NCI-H146 treated with DMSO at 0.1 percent for 48 hours (cell line): Measurements from ENCODE around the gene TOM1L2.
A peak's percentile ranks its signal among the peaks of the same experiment; 100 is the strongest.

ENCODE experiments used
- DNase-seq: peaks from one replicate; lab custom pipeline; 2025; ENCODE audit not compliant: unreplicated experiment; lab: John Stamatoyannopoulos, UW

Gene TOM1L2

GRCh38 chr17:17851103-17852002 lies 120.8 kb downstream of the TOM1L2 start:
- no peak for DNase-seq

DNA sequence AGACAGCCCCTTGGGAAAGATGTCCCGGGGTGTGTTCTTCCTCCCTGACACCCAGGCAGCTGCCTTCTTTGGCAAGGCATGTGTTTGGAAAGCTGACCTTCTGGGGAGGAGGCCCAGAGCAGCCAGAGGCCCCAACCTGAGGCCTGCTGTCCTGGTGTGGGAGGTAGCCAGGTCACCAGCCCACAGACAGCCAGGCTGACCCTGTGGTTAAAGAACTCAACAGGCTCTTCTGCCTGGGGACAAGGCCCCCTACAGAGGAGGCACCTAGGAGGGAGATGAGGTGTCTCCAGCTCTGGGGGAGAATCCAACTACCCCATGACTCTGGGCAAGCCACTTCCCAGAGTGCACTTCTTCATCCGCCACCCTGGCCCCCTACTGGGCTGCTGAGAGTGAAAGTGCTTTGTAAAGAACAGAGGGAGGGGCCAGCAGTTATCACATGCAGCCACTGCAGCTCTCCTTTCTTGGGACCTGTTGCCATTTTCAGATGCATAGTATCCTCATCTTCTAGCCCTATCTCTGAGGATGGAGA lies 122.3 kb downstream of the TOM1L2 start:
- DNase-seq, result no peak

- no peak for DNase-seq
These were observed 122.9 kb downstream of the TOM1L2 start for GRCh38 chr17:17849147-17849820.

GRCh38 chr17:17848311-17849082 lies 123.7 kb downstream of the TOM1L2 start:
- DNase-seq, result no peak

DNA sequence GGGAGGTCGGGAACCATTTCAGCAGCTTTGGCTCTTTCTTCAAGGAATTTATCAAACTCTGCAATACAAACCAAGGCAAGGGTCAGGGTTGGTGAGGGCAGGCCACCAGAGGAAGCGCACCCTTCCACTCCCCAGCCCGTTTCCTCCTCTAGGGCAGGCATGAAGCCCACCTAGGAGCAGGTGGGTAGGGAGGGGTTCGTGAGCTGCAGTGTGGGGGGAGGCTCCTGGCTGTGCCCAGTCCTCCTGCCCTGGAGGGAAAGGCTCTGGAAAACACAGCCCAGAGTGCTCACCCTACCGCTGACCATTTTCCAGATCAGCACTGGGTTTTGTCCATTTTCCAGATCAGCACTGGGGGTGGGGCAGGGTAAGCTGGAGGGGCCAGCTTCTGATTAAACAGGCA lies 124.5 kb downstream of the TOM1L2 start:
- DNase-seq, result no peak

DNA sequence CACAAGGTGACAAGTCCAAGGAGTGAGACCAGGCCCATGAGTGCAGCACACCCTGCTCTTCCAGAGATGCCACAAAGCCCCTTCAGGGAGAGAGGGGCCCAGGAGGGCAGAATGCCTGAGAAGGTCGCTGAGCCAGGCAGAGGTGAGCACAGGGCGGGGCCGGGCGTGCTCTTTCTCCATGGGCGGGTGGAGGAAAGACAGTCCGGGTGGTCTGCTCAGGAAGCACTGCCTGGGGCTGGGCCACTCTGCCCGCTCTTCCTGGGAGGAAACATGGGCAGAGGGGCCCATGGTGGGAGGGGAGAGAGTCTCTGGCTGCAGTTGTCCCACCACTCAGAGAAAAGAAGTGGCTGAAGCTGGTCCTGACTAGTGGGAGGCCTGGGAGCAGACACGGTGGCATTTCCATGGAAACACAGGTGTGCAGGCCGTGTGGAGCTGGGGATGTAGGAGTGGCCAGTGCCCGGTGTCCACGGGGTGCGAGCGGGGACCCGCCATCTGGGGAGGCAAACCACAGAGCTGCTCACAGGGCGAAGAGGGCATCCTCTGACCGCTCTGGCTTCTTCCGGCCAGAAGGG lies 125.0 kb downstream of the TOM1L2 start:
- DNase-seq, result no peak

DNA sequence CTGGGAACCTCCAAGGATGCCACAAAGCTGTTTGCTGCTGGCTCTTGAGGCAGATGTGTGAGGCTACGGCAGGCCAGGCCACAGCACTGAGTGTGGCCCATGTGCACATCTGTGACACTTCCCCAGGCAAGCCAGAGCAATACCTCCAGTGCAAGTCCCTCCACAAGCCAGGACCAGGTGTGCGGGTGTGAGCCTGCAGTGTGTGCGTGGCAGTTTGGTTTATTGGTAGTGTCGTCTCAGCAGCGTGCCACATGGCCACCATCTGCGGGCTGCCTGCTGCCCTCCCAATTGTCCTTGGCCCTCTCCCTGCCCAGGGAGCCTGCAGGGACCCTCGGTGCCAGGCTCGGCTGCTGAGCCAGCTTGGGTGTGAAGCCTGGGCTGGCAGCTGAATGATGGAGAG lies 125.6 kb downstream of the TOM1L2 start:
- no peak for DNase-seq

- DNase-seq, result no peak
These were observed 126.2 kb downstream of the TOM1L2 start for GRCh38 chr17:17846003-17846402.

GRCh38 chr17:17845046-17845775 lies 127.0 kb downstream of the TOM1L2 start:
- DNase-seq, result no peak

DNA sequence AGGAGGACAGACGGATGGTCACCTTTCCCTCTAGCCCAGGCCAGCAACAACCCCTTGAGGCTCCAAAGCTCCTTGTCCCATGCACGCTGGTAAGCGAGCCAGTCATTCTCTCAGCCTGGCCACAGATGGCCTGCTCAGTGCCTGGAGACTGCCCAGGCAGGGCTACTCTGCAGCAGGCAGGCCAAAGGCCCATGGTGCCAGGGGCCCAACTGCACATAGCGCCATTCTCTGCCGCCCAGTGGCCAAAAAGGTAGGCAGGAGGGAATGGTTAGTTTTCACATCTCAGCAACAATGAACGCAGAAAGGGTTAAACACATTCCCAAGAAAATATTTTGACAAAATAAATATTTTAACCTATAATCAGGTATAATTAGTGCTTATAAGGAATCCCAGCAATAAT lies 127.7 kb downstream of the TOM1L2 start:
- DNase-seq, result no peak

- no peak for DNase-seq
These were observed 128.1 kb downstream of the TOM1L2 start for GRCh38 chr17:17844079-17844478.

- DNase-seq, result no peak
These were observed 129.1 kb downstream of the TOM1L2 start for GRCh38 chr17:17843096-17843495.

GRCh38 chr17:17842111-17842876 lies 129.9 kb downstream of the TOM1L2 start:
- DNase-seq, result no peak

GRCh38 chr17:17841601-17842025 lies 130.6 kb downstream of the TOM1L2 start:
- DNase-seq, result no peak

GRCh38 chr17:17840751-17841591 lies 131.2 kb downstream of the TOM1L2 start:
- no peak for DNase-seq

- DNase-seq, result peak; percentile 82
These were observed 132.2 kb downstream of the TOM1L2 start for GRCh38 chr17:17839791-17840707.
